Endometrium (tissue), 2 donors: ENCODE measurements around the gene IRX5.

Source experiments
- FAIRE-seq: peaks from 2 replicates; lab custom pipeline; 2012; peaks lifted over from hg19 to GRCh38; lab: Jason Lieb, UNC
- donor health status: control.
- donor health status: control.

IRX5 gene

DNA sequence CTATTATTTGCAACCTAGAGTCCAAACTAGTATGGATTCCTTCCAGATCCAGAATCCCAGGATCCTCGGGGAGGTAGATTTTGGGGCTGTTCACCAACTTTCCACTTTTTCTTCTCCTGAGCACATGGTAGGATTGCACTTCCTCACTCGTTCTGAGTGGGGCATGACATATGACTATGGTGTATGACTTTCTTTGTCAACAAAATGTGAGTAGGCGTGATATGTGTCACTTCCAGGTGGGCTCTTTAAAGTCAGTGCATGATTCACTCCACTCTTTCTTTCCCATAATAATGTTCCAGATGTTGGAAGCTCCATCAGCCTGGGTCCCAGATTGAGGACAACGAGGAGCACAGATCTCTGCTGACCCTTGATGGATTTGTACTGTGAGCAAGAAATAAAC, 21.5 kb downstream of the IRX5 start:
- no peak for FAIRE-seq

DNA sequence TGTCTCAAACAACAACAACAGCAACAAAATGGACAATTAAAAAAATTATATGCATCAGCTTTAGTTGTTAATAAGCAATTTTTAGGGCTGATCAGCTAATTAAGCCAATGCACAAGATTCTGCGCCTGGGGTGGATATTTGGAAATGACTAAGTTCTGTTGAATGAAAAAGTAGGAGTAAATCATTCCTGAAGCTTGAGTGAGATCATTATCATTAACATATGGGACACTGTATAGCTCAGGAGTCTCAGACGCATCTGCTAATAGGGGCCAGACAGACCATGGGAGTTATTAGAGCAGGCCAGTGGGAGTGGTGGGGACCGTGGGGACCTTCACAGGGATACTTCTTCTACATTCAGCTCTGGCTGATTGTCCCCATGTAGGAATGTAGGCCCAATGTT, 22.8 kb downstream of the IRX5 start:
- FAIRE-seq, result no peak

DNA sequence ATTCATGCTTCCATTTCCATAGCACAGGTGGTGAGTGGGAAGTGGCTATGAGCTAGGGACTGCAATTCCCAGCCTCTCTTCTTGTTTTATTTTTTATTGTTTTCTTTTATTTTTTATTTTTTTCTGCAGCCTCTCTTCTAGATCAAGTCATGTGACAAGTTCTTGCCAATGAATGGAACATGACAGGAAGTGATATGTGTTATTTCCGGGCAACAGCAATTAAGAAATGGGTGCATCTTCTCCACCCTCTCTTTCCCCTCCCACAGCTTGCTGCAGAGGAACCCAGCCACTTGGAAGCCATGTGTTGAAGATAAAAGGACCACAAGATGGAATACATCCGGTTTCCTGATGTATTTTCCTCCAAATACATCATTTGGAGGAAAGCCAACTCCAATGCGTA, 23.6 kb downstream of the IRX5 start:
- no peak for FAIRE-seq

DNA sequence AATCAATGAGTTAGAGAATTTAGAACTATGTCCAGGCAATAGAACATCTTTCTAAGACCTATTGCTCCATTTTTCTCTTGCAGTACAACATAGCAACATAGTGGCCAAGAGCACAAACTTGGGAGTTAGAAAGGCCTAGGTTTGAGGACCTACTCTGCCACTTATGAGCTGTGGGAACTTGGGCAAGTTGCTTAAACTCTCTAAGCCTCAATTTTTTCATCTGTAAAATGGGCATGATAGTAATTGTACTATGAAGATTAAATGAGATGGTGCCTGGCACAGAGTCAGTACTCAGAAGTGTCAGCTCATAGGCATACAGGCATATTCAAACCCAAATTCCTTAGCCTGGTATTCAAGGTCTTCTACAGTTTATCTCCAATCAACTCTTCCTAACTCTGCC, 25.1 kb downstream of the IRX5 start:
- no peak for FAIRE-seq

DNA sequence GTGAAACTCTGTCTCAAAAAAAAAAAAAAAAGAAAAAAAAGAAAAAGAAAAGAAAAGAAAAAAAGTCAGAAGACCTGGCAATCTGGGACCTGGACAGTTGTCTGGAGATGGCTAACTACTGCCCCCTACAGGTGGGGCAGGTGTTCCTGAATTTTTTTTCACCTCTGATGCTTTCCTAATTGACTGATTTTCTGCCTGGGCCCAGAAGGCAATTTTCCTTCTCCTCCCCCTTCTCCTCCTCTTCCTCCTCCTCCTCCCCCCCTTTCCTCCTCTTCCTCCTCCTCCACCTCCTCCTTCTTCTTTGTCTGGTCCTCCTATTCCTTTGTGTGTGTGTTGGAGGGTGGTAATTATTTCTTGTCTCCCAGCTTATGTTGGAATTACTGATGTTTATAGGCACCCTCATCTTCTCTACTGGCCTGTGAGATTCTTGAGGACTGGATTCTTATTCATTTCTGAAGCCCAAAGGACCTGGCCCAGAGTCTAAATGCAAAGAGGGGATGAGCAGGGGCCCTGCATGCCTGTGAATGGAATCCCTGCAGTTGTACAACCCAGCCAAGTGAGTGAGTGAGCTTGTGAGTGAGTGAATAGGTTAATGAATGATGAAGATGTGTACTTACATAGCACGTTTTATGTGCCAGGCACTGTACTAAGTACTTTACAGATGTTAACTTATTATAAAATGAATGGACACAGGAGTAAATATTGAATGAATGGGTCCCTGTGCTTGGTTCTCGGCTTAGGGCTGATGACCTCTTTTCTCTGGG, 26.9 kb downstream of the IRX5 start:
- no peak for FAIRE-seq

DNA sequence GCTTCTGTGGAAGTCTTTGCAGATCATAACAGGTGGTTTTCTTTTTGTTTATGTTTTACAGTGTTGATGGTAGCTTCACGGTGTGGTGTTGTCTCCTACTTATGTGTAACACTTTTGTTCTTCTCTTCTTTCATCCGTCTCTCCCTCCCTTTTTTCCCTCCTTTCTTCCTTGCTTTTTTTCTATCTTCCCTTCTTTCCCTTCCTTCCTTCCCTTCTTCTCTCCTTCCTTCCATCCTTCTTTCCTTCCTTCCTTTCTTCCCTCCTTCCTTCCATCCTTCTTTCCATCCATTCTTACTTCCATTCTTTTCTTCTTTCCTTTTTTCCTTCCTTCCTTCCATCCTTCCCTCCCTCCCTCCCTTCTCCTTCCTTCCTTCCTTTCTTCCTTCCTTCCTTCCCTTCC, 31.4 kb downstream of the IRX5 start:
- no peak for FAIRE-seq

DNA sequence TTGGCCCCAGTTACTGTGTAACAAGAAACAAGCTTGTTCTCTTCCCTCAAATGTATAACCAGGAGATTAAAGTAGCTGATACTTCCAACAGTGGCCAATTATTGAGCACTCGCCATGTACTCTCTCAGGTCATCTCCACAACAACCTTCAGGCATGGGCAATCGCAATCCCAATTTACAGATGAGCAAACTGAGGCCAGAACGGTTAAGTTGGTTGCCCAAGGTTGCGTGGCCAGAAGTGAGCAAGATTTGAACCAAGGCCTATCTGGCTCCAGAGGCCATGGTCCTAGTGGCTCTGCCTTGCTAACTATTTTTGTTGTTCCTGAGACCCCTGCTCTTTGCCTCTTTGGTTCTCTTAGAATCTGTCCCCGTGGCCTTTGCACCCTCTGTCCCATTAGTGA, 33.6 kb downstream of the IRX5 start:
- FAIRE-seq, result no peak

DNA sequence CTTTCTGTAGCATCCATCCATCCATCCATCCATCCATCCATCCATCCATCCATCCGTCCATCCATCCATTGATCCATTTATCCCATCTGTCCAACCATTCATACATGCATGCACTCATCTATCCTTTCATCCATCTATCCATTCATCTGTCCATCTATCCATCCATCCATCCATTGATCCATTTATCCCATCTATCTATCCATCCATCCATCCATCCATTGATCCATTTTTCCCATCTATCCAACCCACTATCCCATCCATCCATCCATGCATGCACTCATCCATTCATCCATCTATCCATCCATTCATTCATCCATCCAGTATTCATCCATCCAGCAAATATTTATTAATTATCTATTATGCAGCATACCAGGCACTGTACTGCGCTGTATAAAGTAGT, 34.8 kb downstream of the IRX5 start:
- no peak for FAIRE-seq

DNA sequence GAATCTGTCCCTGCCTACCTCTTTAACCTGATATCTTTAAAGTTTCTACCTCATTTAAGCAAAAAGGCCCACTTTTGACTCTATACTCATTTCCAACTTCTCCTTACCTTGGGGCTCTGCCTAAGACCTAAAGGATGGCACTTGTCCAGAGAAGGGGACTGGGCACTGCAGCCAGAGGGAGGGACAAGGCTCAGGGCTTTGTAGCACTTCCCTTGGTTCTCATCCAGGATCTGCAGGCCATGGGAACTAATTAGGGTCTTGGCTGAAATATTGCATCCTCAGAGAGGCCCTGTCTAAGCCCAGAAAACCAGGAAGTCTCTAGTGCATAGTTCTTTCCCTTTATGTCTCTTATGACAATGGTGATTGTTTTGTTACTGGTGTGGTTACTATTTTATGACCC, 37.3 kb downstream of the IRX5 start:
- no peak for FAIRE-seq

DNA sequence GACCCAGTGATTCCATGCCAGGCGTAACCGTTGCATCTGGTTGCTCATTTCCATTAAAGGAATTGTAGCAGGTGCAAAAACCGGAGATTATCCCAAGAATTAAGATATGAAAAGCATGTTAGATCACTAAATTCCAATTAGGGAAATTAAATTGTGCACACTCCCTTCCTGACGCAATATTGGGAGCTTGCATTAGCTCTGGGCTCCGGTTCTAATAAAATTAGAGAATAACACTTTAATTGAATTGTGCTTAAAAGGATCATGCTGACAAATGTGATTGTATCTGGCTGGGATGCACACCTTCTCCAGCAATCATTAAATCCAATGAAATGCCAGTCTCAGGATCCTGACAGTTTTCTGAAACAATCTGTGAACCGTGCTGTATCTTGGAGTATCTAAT, 38.1 kb downstream of the IRX5 start:
- FAIRE-seq, result no peak

DNA sequence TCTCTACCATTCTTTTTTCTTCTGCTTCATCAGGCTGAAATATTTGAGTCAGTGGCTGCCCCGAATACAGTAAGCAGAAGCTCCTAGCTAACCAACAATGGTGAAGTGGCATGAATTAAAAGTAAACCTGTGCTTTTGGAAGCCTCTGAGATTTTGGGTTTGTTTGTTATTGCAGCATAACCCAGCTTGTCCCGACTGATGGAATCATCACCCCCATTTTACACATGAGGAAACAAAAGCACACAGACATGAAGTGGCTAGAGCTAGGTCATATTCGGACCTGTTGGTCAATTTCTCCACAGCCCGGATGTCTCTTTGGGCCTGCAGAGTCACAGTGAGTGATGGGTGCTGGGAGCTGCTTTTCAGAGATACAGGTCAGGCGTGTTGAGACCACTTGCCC, 39.4 kb downstream of the IRX5 start:
- no peak for FAIRE-seq

DNA sequence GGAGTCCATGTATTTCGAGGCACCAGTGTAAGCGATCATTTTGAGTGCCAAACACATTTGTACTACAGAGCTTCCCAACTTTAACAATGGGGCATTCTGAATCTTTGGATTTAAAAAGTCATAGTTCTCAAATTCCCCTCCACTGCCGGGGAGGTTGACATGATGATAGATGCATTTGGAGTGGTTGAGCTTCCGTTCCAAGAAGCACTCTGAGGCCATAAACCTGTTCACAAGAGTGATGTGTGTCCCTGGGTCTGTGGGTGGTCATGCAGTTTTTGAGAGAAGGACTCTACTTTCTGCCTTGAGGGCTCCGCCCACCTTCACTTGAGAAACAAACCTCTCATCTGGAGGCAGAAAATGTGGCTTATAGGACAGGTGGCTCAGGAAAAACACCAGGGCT, 43.7 kb downstream of the IRX5 start:
- FAIRE-seq, result no peak

DNA sequence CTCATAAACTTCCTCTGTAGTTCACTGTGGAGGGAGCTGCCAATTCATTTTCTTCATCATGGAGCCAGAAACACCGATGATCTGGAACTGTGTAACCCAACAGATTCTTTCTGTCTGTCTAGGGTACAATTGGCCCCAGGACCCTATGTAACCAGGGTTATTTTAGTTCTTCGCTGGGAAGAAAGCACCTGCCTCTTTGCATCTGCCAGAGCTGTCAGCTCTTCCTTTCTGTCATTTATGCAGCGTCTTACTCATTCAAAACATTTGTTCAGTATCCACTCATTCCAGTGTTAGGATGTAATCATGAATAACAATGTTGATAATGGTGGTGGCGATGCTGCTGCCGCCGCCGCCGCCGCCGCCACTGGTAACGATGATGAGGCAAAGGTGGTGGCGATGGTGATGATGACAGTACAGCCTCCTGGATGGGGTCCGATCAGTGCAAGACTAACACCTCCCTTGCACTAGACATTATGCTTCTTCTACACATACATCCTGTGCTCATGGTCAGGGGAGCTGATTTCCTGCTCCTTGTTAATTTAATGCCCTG, 46.1 kb downstream of the IRX5 start:
- FAIRE-seq, result no peak

DNA sequence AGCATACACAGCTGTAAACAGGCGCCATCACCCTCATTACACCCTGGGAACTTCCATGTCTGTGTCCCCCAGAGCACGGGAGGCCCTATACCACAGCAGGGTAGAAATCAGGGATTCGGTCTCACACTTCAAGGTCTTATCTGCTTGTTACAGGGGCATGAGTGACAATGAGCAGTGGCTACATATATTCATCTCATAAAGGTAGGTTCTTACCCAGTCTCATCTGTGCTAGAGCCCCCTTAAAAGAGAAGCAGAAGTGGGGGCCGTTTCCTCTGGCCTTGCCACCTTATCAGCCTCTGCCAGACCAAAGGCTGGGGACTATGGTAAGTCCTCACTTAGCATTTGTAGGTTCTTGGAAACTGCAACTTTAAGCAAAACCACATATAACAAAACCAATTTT, 46.5 kb downstream of the IRX5 start:
- FAIRE-seq, result no peak

DNA sequence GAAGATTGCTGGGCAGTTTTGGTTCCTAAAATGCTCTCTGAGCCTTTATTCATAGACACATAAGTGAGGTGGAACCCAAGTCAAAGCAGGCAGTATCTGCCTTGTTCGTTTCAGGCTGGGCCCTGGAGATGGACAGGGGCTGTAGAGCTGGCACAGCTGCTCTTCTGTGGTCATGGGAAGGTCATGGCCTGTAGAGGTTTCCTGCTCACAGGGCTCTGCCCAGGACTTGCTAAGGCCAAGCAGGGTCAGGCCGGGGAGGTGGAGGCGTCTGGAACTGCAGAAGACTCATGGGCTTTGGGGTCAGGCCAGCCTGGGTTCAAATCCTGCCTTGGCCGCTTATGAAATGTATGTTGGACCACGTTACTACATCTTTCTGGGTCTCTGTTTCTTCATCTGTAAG, 50.2 kb downstream of the IRX5 start:
- FAIRE-seq, result no peak
